ENCODE measurements around the gene OR2G2. TPM values are rescaled to one million over a fixed set of nuclear protein-coding genes. Genes with fewer than 3 reads are reported as not detected.

Gene OR2G2
- total RNA-seq, 1 experiment from 2014 or later: not detected

DNA sequence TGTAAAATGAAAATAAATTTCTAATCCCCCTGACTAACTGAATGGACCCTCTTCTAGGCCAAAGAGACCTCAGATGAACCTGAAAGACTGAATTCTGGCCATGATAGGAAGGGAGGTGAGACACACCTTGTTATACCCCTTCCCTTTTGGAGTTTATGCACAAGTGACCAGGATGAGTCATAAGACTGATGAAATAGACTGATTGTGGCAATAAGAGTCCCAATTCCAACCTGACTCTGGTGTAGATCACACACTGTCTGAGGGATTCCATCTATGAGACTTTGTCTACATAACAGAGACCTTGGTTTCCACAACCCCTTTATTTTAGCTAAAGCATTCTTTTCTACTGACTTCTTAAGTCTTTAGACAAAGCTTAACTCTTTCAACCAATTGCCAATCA is 13.5 kb upstream of the OR2G2 start:
- H3K9me3 ChIP-seq (ENCODE audit: control insufficient read depth, low read depth, low read length): no peaks in the 10 kb centered on the region
- no peak overlapping the region for H3K4me3 Mint-ChIP-seq
- H3K4me2 ChIP-seq (ENCODE audit: insufficient read depth, insufficient read length, low read length): no peak overlapping the region
- no peaks in the 10 kb centered on the region for H3K23me2 ChIP-seq (ENCODE audit: insufficient read length, low read depth, low read length, poor library complexity, severe bottlenecking)
- no peak overlapping the region for H2AK5ac ChIP-seq (ENCODE audit: insufficient read length, low read length)
- no peak overlapping the region for H2AFZ ChIP-seq (ENCODE audit: low read length)
- H3K27ac ChIP-seq (ENCODE audit: insufficient read length, low read depth, low read length): no peak overlapping the region
- no peak overlapping the region for H3K9ac ChIP-seq (ENCODE audit: extremely low read depth, insufficient read length, low read length)
- H4K8ac ChIP-seq (replicated peaks; ENCODE audit: insufficient read length, low read depth, low read length): no peak overlapping the region
- no peaks in the 10 kb centered on the region for H3K79me2 ChIP-seq (ENCODE audit: insufficient read depth, low read length)
- H2BK5ac ChIP-seq (ENCODE audit: insufficient read length, low read length): no peak overlapping the region
- no peak overlapping the region for H3K27ac Mint-ChIP-seq
- H3K18ac ChIP-seq (ENCODE audit: insufficient read length, low read depth, low read length): no peak overlapping the region
- no peak for DNase-seq
- H2BK12ac ChIP-seq (ENCODE audit: insufficient read length, low read depth, low read length): no peak overlapping the region
- H3K27me3 Mint-ChIP-seq (ENCODE audit: low read depth): no peaks in the 10 kb centered on the region
- no peaks in the 10 kb centered on the region for H3K27me3 ChIP-seq (ENCODE audit: insufficient read depth, low read length)
- no peak overlapping the region for H3K23ac ChIP-seq (ENCODE audit: insufficient read length, low read depth, low read length)
- no peak overlapping the region for H3K56ac ChIP-seq (ENCODE audit: insufficient read length, low read depth, low read length)
- H2BK120ac ChIP-seq (ENCODE audit: low read depth, low read length, poor library complexity, severe bottlenecking): no peak overlapping the region
- H3K4me1 ChIP-seq (ENCODE audit: insufficient read depth, low read length): no peaks in the 10 kb centered on the region; the same call in 1 of the 2 replicates
- H4K91ac ChIP-seq (ENCODE audit: insufficient read length, low read depth, low read length): no peak overlapping the region
- no peak overlapping the region for H4K5ac ChIP-seq (ENCODE audit: insufficient read length, low read depth, low read length)
- no peaks in the 10 kb centered on the region; a peak in 1 of 7 replicates for H3K36me3 Mint-ChIP-seq (ENCODE audit: insufficient read depth in 1 of 3, low read depth in 3 of 3)
- TF ChIP-seq CTCF (conservative IDR thresholded peaks at IDR 0.05): no peak
- peaks cover 4 to 6% of the 10 kb centered on the region in 2 experiments; a peak in 3 of 5 replicates for H3K9me3 Mint-ChIP-seq
- no peak overlapping the region for H3T11ph ChIP-seq (ENCODE audit: low read length)
- peaks cover 0 to 3% of the 10 kb centered on the region in 2 experiments; a peak in 2 of 4 replicates for H3K4me1 Mint-ChIP-seq
- H3K4ac ChIP-seq (ENCODE audit: low read depth, low read length): no peak overlapping the region
- H4K20me1 ChIP-seq (ENCODE audit: control insufficient read depth, insufficient read depth, insufficient read length): no peaks in the 10 kb centered on the region
- no peaks in the 10 kb centered on the region for H3K79me1 ChIP-seq (ENCODE audit: insufficient read depth, low read depth, low read length, poor library complexity, severe bottlenecking)
- no peak overlapping the region for H3K14ac ChIP-seq (ENCODE audit: insufficient read depth, low read length)
- no peak overlapping the region for H2BK20ac ChIP-seq (ENCODE audit: low read depth, low read length, poor library complexity, severe bottlenecking)
- no peak overlapping the region for H2BK15ac ChIP-seq (ENCODE audit: low read depth, low read length)
